Subcutaneous adipose tissue (tissue), 4 donors: ENCODE results near the gene METTL16. TPM values are rescaled to one million over a fixed set of nuclear protein-coding genes. Genes with fewer than 3 reads are reported as not detected.

Experiments
- CTCF ChIP-seq: fragments of 450-650 bp; IDR thresholded peaks from one replicate; pipeline ENCODE4 v1.5.1; 2016; ENCODE audit warnings: low read depth, mild to moderate bottlenecking, control low read depth, antibody characterized with exemption, moderate library complexity
- total RNA-seq, 4 donors: library from RNA; depleted of rRNA; stranded (reverse); fragments of >200 nt; gene quantifications; one replicate each; pipeline ENCODE4 v1.1.0, GENCODE V29; 2016

The METTL16 gene
- total RNA-seq, 4 donors from 2014 or later: 12.6 to 80.5 (median 25.3) TPM

DNA sequence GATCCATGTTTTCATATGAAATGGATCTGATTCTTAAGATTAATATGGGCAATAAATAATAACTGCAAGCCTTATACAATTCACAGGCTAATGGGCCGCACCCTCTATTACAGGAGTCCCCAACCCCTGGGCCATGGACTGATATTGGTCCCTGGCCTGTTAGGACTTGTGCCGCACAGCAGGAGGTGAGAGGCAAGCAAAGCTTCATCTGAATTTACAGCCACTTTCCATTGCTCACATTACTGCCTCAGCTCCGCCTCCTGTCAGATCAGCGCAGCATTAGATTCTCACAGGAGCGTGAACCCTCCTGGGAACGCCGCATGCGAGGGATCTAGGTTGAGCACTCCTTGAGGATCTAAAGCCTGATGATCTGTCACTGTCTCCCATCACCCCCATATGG is 26.8 kb downstream of the METTL16 start:
- TF ChIP-seq CTCF: no peak

- no peak for TF ChIP-seq CTCF
Measured at GRCh38 chr17:2483084-2483483, 28.6 kb downstream of the METTL16 start.

DNA sequence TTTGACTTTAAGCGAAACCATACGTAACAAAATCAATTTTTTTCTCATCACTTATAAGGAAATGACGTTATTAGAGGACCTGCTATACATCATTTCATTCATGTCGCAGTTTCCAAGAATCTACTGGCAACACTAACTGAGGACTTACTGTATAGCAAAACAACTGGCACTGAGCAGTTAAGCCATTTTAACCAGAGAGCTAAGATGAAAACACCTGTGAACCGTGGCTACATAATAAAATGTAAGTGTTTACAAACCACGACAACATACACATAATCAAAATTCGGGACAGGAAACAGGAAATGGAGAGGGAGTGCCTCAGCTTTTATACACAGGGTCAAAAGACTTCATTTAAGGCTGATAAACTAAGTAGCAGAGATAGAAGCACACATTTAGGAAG is 29.5 kb downstream of the METTL16 start:
- TF ChIP-seq CTCF: no peak

GRCh38 chr17:2481760-2482159 is 29.9 kb downstream of the METTL16 start:
- TF ChIP-seq CTCF: no peak

DNA sequence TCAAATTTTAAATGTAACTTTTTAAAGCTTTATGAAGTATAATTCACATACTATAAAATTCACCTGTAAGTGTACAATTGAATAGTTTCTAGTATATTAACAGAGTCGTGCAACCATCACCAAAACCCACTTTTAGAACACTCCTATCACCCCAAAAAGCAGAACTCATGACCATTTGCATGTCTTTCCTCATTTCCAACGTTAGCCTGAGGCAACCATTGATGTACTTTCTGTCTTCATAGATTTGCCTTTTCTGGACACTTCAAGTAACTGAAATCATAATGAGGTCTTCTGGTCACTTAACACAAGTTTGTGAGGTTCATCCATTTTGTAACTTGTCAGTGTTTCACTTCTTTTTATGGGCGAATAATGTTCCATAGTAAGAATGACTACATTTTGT is 33.2 kb downstream of the METTL16 start:
- TF ChIP-seq CTCF: no peak

DNA sequence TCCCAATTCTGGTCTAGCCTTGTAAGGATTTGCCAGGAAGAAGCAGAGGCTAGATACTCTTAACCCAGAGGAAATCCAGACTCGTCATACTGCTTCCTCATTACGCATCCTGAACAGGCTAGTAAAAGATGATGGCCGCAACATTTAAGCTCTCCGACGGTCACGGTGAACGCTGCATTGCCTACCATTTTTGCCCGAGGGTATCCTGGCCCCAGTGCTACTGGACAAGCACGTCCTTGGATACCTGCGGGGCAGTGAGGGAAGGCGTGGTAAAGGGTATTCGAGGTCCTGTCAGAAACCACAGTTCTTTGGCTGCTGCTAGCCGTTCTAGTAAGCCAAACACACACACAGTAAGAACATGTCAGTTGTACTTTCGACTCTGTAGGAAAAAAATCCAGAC is 36.6 kb downstream of the METTL16 start:
- no peak for TF ChIP-seq CTCF

- no peak for TF ChIP-seq CTCF
Measured at GRCh38 chr17:2474371-2474770, 37.3 kb downstream of the METTL16 start.

DNA sequence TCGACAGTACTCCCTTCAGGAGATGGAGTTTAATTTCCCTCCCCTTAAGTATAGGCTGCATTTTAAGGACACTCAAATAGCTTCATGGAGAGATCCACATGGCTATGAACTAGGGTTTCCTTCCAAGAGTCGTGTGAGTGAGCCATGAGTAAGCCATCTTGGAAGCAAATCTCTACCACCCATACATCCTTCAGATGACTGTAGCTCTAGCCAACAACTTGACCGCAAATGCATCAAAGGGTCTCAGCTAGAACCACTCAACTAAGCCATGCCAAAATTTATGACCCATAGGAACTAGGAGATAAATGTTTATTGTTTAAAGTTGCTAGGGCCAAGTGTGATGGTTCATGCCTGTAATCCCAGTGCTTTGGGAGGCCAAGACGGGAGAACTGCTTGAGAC is 43.4 kb downstream of the METTL16 start:
- no peak for TF ChIP-seq CTCF
